Trophoblast cell (in vitro differentiated cells and primary cell): Measurements from ENCODE around the gene GALNT6.
A peak's percentile ranks its signal among the peaks of the same experiment; 100 is the strongest.

Experiments
- DNase-seq, 2 donors: peaks; one replicate each; pipeline ENCODE4 v3.0.0-alpha.2; 2016
- H2AFZ ChIP-seq: 2 replicates; pipeline ENCODE4 v1.6.1; 2013; ENCODE audit warnings: low read length, moderate library complexity, mild to moderate bottlenecking; ENCODE audit not compliant: insufficient read depth, poor library complexity
- H2AK5ac ChIP-seq: 2 replicates; pipeline ENCODE4 v1.6.1; 2013; ENCODE audit warnings: mild to moderate bottlenecking, low read length
- H2BK120ac ChIP-seq: 2 replicates; pipeline ENCODE4 v1.6.1; 2013; ENCODE audit warnings: low read length, mild to moderate bottlenecking, moderate library complexity; ENCODE audit not compliant: insufficient read depth, poor library complexity
- H2BK12ac ChIP-seq: 2 replicates; pipeline ENCODE4 v1.6.1; 2013; ENCODE audit warnings: mild to moderate bottlenecking, low read length, moderate library complexity
- H2BK5ac ChIP-seq: 2 replicates; pipeline ENCODE4 v1.6.1; 2013; ENCODE audit warnings: low read length, low read depth, moderate library complexity, mild to moderate bottlenecking; ENCODE audit not compliant: poor library complexity
- H3K14ac ChIP-seq: 2 replicates; pipeline ENCODE4 v1.6.1; 2013; ENCODE audit warnings: mild to moderate bottlenecking, low read length
- H3K18ac ChIP-seq: 2 replicates; pipeline ENCODE4 v1.6.1; 2013; ENCODE audit warnings: mild to moderate bottlenecking, low read length
- H3K23ac ChIP-seq: 2 replicates; pipeline ENCODE4 v1.6.1; 2013; ENCODE audit warnings: low read length
- H3K27ac ChIP-seq: 2 replicates; pipeline ENCODE4 v1.5.1; 2013; ENCODE audit warnings: low read depth, mild to moderate bottlenecking, inconsistent platforms, low read length, moderate library complexity
- H3K27me3 ChIP-seq: 2 replicates; pipeline ENCODE4 v1.6.1; 2013; ENCODE audit warnings: inconsistent platforms, mild to moderate bottlenecking, low read length, moderate library complexity; ENCODE audit not compliant: insufficient read depth
- H3K36me3 ChIP-seq, 2 experiments: 1 replicate in 1 of 2; 2 replicates in 1 of 2; pipeline ENCODE4 v1.6.1; 2013; ENCODE audit warnings: low read length in 2 of 2, mild to moderate bottlenecking in 2 of 2, moderate library complexity in 1 of 2; ENCODE audit not compliant: insufficient read depth in 2 of 2, control insufficient read depth in 1 of 2
- H3K4ac ChIP-seq: 2 replicates; pipeline ENCODE4 v1.6.1; 2013; ENCODE audit warnings: low read depth, mild to moderate bottlenecking, low read length, moderate library complexity
- H3K4me1 ChIP-seq, 2 experiments: 1 replicate in 1 of 2; 2 replicates in 1 of 2; pipeline ENCODE4 v1.6.1; 2013; ENCODE audit warnings: low read length in 2 of 2, mild to moderate bottlenecking in 2 of 2, moderate library complexity in 1 of 2; ENCODE audit not compliant: insufficient read depth in 2 of 2, control insufficient read depth in 1 of 2
- H3K4me2 ChIP-seq: 2 replicates; pipeline ENCODE4 v1.6.1; 2013; ENCODE audit warnings: inconsistent platforms, mild to moderate bottlenecking, low read length, moderate library complexity
- H3K4me3 ChIP-seq: 2 replicates; pipeline ENCODE4 v1.5.1; 2013; ENCODE audit warnings: mild to moderate bottlenecking, low read depth, low read length, inconsistent platforms
- H3K79me1 ChIP-seq: one replicate; pipeline ENCODE4 v1.6.1; 2013; ENCODE audit warnings: low read length
- H3K79me2 ChIP-seq: 2 replicates; pipeline ENCODE4 v1.6.1; 2013; ENCODE audit warnings: low read length, mild to moderate bottlenecking; ENCODE audit not compliant: control insufficient read depth, insufficient read depth, poor library complexity
- H3K9ac ChIP-seq: 2 replicates; pipeline ENCODE4 v1.6.1; 2013; ENCODE audit warnings: mild to moderate bottlenecking, low read length
- H3K9me3 ChIP-seq: 2 replicates; pipeline ENCODE4 v1.6.1; 2013; ENCODE audit warnings: low read depth, mild to moderate bottlenecking, control low read depth, inconsistent platforms, low read length; ENCODE audit not compliant: insufficient read depth
- H4K12ac ChIP-seq: 2 replicates; pipeline ENCODE4 v1.6.1; 2013; ENCODE audit warnings: low read depth, mild to moderate bottlenecking, low read length, moderate library complexity
- H4K8ac ChIP-seq: 2 replicates; pipeline ENCODE4 v1.6.1; 2013; ENCODE audit warnings: low read depth, mild to moderate bottlenecking, low read length, moderate library complexity
- H4K91ac ChIP-seq: one replicate; pipeline ENCODE4 v1.6.1; 2013; ENCODE audit warnings: low read depth, mild to moderate bottlenecking, low read length, moderate library complexity
- WGBS: extraction: QIAGEN DNeasy Blood & Tissue Kit; methylation state at CpG from one replicate; pipeline ENCODE4 v1.1.7; 2013; ENCODE audit warnings: missing lambda C conversion rate; ENCODE audit not compliant: insufficient read length, insufficient coverage; ENCODE audit errors: extremely low coverage; 5-methylcytosine and 5-hydroxymethylcytosine counted together

GALNT6 gene

GRCh38 chr12:51374856-51375255 lies 16.4 kb downstream of the GALNT6 start:
- Histone ChIP-seq H2AFZ (no peak overlapping the region), H2BK5ac (no peak overlapping the region)
- WGBS = no CpG with 5 or more reads among the region's 5 CpGs

GRCh38 chr12:51374361-51374760 lies 16.8 kb downstream of the GALNT6 start:
- H2BK12ac ChIP-seq = peak overlapping the region; percentile 37
- H2AK5ac ChIP-seq = peak overlapping the region; percentile 80
- peak overlapping the region; percentile 5 for H4K8ac ChIP-seq
- H3K4me1 ChIP-seq = peaks cover 16 to 19% of the 10 kb centered on the region in 2 experiments
- H3K9ac ChIP-seq = no peak overlapping the region
- no peaks in the 10 kb centered on the region for H3K27me3 ChIP-seq
- no peak overlapping the region for H2AFZ ChIP-seq
- no peak overlapping the region for H3K23ac ChIP-seq
- peak overlapping the region; percentile 1 for H2BK120ac ChIP-seq
- H3K18ac ChIP-seq = peak overlapping the region; percentile 78
- peaks cover 43 to 63% of the 10 kb centered on the region in 2 experiments for H3K36me3 ChIP-seq
- DNase-seq = no peak
- WGBS = no CpG with 5 or more reads among the region's 2 CpGs
- H4K91ac ChIP-seq = peak overlapping the region; percentile 41
- H3K14ac ChIP-seq = peak overlapping the region; percentile 24
- H3K4me2 ChIP-seq = no peak overlapping the region
- H2BK5ac ChIP-seq = peak overlapping the region; percentile 4
- H3K4me3 ChIP-seq = no peak overlapping the region
- no peak overlapping the region for H3K27ac ChIP-seq
- H3K9me3 ChIP-seq = no peaks in the 10 kb centered on the region
- H3K4ac ChIP-seq = no peak overlapping the region
- peaks cover 37% of the 10 kb centered on the region for H3K79me1 ChIP-seq
- H4K12ac ChIP-seq = no peak overlapping the region
- peaks cover 3% of the 10 kb centered on the region for H3K79me2 ChIP-seq

More at GRCh38 chr12:51374856-51375255, 16.4 kb downstream of the GALNT6 start:
- Histone ChIP-seq H3K4me2 (no peak overlapping the region), H4K12ac (no peak overlapping the region), H3K79me1 (peaks cover 37% of the 10 kb centered on the region), H3K4me1 (peaks cover 14 to 16% of the 10 kb centered on the region in 2 experiments), H3K23ac (no peak overlapping the region), H3K27me3 (no peaks in the 10 kb centered on the region), H2BK120ac (no peak overlapping the region), H3K14ac (no peak overlapping the region), H2AK5ac (no peak overlapping the region), H3K4ac (no peak overlapping the region), H2BK12ac (no peak overlapping the region), H3K9ac (no peak overlapping the region), H4K91ac (no peak overlapping the region), H3K4me3 (no peak overlapping the region), H4K8ac (no peak overlapping the region), H3K27ac (no peak overlapping the region), H3K79me2 (peaks cover 3% of the 10 kb centered on the region), H3K18ac (no peak overlapping the region), H3K36me3 (peaks cover 45 to 64% of the 10 kb centered on the region in 2 experiments), H3K9me3 (no peaks in the 10 kb centered on the region)
- no peak for DNase-seq

GRCh38 chr12:51373187-51373586 lies 18.0 kb downstream of the GALNT6 start:
- Histone ChIP-seq H2AFZ (no peak overlapping the region), H2BK5ac (peak overlapping the region; percentile 44), H3K27ac (peak overlapping the region; percentile 99), H4K12ac (no peak overlapping the region), H4K91ac (peak overlapping the region; percentile 94), H4K8ac (no peak overlapping the region), H2AK5ac (no peak overlapping the region), H3K4ac (no peak overlapping the region), H3K36me3 (peaks cover 41 to 61% of the 10 kb centered on the region in 2 experiments), H3K14ac (no peak overlapping the region), H3K4me1 (peaks cover 22 to 26% of the 10 kb centered on the region in 2 experiments), H3K9ac (no peak overlapping the region), H3K4me2 (no peak overlapping the region), H3K79me2 (peaks cover 3% of the 10 kb centered on the region), H3K9me3 (no peaks in the 10 kb centered on the region), H3K27me3 (no peaks in the 10 kb centered on the region), H3K23ac (no peak overlapping the region), H2BK120ac (peak overlapping the region; percentile 5), H3K79me1 (peaks cover 41% of the 10 kb centered on the region), H3K18ac (no peak overlapping the region), H3K4me3 (no peak overlapping the region), H2BK12ac (peak overlapping the region; percentile 19)
- WGBS = no CpG with 5 or more reads among the region's 3 CpGs
- DNase-seq = no peak

GRCh38 chr12:51372021-51372420 lies 19.2 kb downstream of the GALNT6 start:
- H3K18ac ChIP-seq = peak overlapping the region; percentile 58
- H2BK12ac ChIP-seq = peak overlapping the region; percentile 90
- H3K4ac ChIP-seq = peak overlapping the region; percentile 19
- H3K23ac ChIP-seq = no peak overlapping the region
- H3K27ac ChIP-seq = peak overlapping the region; percentile 99
- H3K9ac ChIP-seq = peak overlapping the region; percentile 45
- no peaks in the 10 kb centered on the region for H3K27me3 ChIP-seq
- peaks cover 37 to 57% of the 10 kb centered on the region in 2 experiments for H3K36me3 ChIP-seq
- H2AK5ac ChIP-seq = peak overlapping the region; percentile 76
- peak overlapping the region; percentile 84 for H2BK120ac ChIP-seq
- peaks cover 3% of the 10 kb centered on the region for H3K79me2 ChIP-seq
- no peak overlapping the region for H4K12ac ChIP-seq
- H3K4me3 ChIP-seq = no peak overlapping the region
- H3K14ac ChIP-seq = peak overlapping the region; percentile 62
- H2AFZ ChIP-seq = no peak overlapping the region
- peaks cover 40% of the 10 kb centered on the region for H3K79me1 ChIP-seq
- H3K4me1 ChIP-seq = peaks cover 22 to 26% of the 10 kb centered on the region in 2 experiments
- H3K9me3 ChIP-seq = no peaks in the 10 kb centered on the region
- H3K4me2 ChIP-seq = peak overlapping the region; percentile 42
- no CpG with 5 or more reads among the region's 2 CpGs for WGBS
- DNase-seq = peak in 1 of 2 donors; percentile 34
- H4K91ac ChIP-seq = peak overlapping the region; percentile 94
- H2BK5ac ChIP-seq = peak overlapping the region; percentile 44
- peak overlapping the region; percentile 44 for H4K8ac ChIP-seq
